Measurements from ENCODE around the gene MEGF8. TPM values are rescaled to one million over a fixed set of nuclear protein-coding genes. Genes with fewer than 3 reads are reported as not detected.

The MEGF8 gene
- total and polyA plus RNA-seq, 2 donors (not counting 3 experiments of a cell fraction or from before 2014, with no cell fraction given) = 20.6 to 39.6 TPM

DNA sequence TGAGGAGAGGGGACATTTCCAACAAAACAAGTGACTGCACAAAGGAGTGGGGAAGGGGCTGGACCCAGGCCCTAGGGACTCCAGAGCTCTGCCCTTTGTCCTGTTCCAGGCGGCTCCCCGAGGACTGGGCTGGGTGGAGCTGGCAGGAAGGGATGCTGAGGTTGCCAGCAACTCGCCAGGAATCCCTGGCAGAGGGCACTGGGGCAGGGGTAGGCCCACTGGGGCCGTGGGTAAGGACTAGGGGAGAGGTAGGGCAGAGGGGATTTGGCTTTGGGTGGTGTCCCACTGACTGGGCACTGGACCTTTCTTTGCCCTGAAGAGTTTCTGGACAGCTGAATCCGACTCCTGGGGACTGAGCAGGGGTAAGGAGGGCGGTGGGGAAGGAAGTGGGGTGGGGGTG, 93.9 kb downstream of the MEGF8 start:
- CTCF ChIA-PET = interaction anchor here (1.2 to 2.9 kb wide), 4 partner anchors 16 to 109 kb away, joined by 3 to 18 read pairs (median 4); partner anchors contain the start of gene CEACAM1
- intact Hi-C loops (cut with micrococcal nuclease) = no loop called here
- no TSS peak for BruUV-seq (replicated peaks)
- Histone ChIP-seq H3K27ac (ENCODE audit: insufficient read depth, low read depth, low read length) (no peak overlapping the region), H3K36me3 (ENCODE audit: control insufficient read depth in 2 of 2, extremely low read depth in 1 of 2, insufficient read depth in 2 of 2, low read length in 2 of 2) (no peaks in the 10 kb centered on the region), H3K4me2 (ENCODE audit: insufficient read depth, low read length) (no peak overlapping the region), H3K9ac (replicated peaks; ENCODE audit: extremely low read depth, insufficient read depth, low read length) (no peak overlapping the region), H3K9me3 (replicated peaks; ENCODE audit: control insufficient read depth, insufficient read depth, low read length) (no peaks in the 10 kb centered on the region), H2AFZ (ENCODE audit: low read depth, low read length) (no peak overlapping the region), H3K4me1 (ENCODE audit: control insufficient read depth, extremely low read depth, insufficient read depth, low read length) (peaks cover 29% of the 10 kb centered on the region), H3K27me3 (ENCODE audit: control insufficient read depth in 2 of 2, insufficient read depth in 2 of 2, low read length in 2 of 2) (no peaks in the 10 kb centered on the region), H3K4me3 (replicated peaks in 1 of 3; ENCODE audit: insufficient read depth in 1 of 3, low read depth in 1 of 3, low read length in 3 of 3) (no peak overlapping the region), H3K9me1 (replicated peaks; ENCODE audit: control insufficient read depth, extremely low read depth, insufficient read depth, low read length) (no peaks in the 10 kb centered on the region), H4K20me1 (replicated peaks; ENCODE audit: control insufficient read depth, extremely low read depth, insufficient read depth, low read length) (no peaks in the 10 kb centered on the region), H3K79me2 (ENCODE audit: control insufficient read depth, insufficient read depth, low read length) (no peaks in the 10 kb centered on the region)
- TF ChIP-seq FOS (IDR thresholded peaks at IDR 0.05; ENCODE audit: borderline replicate concordance, insufficient read depth, low read length) (no peak), POLR2AphosphoS5 (IDR thresholded peaks at IDR 0.05; ENCODE audit: insufficient read depth, low read depth, low read length) (no peak), POLR2A (IDR thresholded peaks at IDR 0.05; ENCODE audit: low read depth, low read length) (no peak), GATA2 (IDR thresholded peaks at IDR 0.05; ENCODE audit: insufficient read depth, insufficient read length, low read depth, low read length) (no peak), MYC (IDR thresholded peaks at IDR 0.05; ENCODE audit: low read depth, low read length) (no peak), JUN (IDR thresholded peaks at IDR 0.05; ENCODE audit: borderline replicate concordance, insufficient read depth, insufficient read length, low read depth) (no peak)
- TF ChIP-seq, protein P1, sequence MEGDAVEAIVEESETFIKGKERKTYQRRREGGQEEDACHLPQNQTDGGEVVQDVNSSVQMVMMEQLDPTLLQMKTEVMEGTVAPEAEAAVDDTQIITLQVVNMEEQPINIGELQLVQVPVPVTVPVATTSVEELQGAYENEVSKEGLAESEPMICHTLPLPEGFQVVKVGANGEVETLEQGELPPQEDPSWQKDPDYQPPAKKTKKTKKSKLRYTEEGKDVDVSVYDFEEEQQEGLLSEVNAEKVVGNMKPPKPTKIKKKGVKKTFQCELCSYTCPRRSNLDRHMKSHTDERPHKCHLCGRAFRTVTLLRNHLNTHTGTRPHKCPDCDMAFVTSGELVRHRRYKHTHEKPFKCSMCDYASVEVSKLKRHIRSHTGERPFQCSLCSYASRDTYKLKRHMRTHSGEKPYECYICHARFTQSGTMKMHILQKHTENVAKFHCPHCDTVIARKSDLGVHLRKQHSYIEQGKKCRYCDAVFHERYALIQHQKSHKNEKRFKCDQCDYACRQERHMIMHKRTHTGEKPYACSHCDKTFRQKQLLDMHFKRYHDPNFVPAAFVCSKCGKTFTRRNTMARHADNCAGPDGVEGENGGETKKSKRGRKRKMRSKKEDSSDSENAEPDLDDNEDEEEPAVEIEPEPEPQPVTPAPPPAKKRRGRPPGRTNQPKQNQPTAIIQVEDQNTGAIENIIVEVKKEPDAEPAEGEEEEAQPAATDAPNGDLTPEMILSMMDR (IDR thresholded peaks at IDR 0.05; ENCODE audit: extremely low read depth in 1 of 2, insufficient read depth in 1 of 2, low read depth in 1 of 2, low read length in 2 of 2) = no peak
- TF ChIP-seq, protein P2, sequence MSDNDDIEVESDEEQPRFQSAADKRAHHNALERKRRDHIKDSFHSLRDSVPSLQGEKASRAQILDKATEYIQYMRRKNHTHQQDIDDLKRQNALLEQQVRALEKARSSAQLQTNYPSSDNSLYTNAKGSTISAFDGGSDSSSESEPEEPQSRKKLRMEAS (IDR thresholded peaks at IDR 0.05; ENCODE audit: insufficient read depth, insufficient read length) = no peak
- POLR2A ChIA-PET = no interaction called here
- DNase-seq (ENCODE audit: low read depth, low spot score) = no peak
- FAIRE-seq = no peak
- dilution Hi-C loops (cut with MboI; ENCODE audit: extremely low pct_ligation_motif_present, low sequenced_read_pairs) = no loop called here

Data from endothelial cell of umbilical vein (primary cell).